Right lobe of liver (tissue), 6 donors: ENCODE data around the gene PRKAG2. TPM values are rescaled to one million over a fixed set of nuclear protein-coding genes. Genes with fewer than 3 reads are reported as not detected.

Experiments
- ATAC-seq, 4 donors: fragments of 200-7000 bp; cut with Tn5 transposase; one replicate each; pipeline ENCODE4 v1.9.1; 2020; ENCODE audit warnings: mild to moderate bottlenecking in 4 of 4, moderate library complexity in 4 of 4
- DNase-seq, 3 donors: peaks; one replicate each; pipeline ENCODE4 v3.0.0-alpha.2; 2020
- H3K27ac ChIP-seq, 3 donors: fragments of 200-600 bp; one replicate each; pipeline ENCODE4 v1.8.0; 2022
- H3K27me3 ChIP-seq, 2 donors: fragments of 200-600 bp; one replicate each; pipeline ENCODE4 v1.8.0; 2022
- H3K36me3 ChIP-seq, 4 donors: fragments of 200-600 bp; sonication (generic) in 1 of 4; one replicate each; pipeline versions ENCODE4 v1.5.1 to v1.8.0; 2017 to 2022; ENCODE audit warnings: control low read depth in 1 of 4
- H3K4me1 ChIP-seq, 4 donors: fragments of 200-600 bp; sonication (generic) in 1 of 4; one replicate each; pipeline versions ENCODE4 v1.5.1 to v1.8.0; 2017 to 2022; ENCODE audit warnings: control low read depth in 1 of 4
- H3K4me3 ChIP-seq, 3 donors: fragments of 200-600 bp; one replicate each; pipeline ENCODE4 v1.8.0; 2022
- H3K9me3 ChIP-seq, 4 donors: fragments of 200-600 bp; sonication (generic) in 1 of 4; one replicate each; pipeline versions ENCODE4 v1.5.1 to v1.8.0; 2017 to 2022; ENCODE audit warnings: control low read depth in 1 of 4
- CTCF ChIP-seq, 4 donors: fragments of 200-600 bp in 3 of 4; fragments of 450-650 bp in 1 of 4; IDR thresholded peaks; one replicate each; pipeline versions ENCODE4 v1.5.1 to v1.8.0; 2016 to 2022; ENCODE audit warnings: antibody characterized with exemption in 4 of 4, mild to moderate bottlenecking in 2 of 4
- POLR2A ChIP-seq: fragments of 450-650 bp; IDR thresholded peaks from one replicate; pipeline ENCODE4 v1.6.1; 2017; ENCODE audit warnings: antibody characterized with exemption, mild to moderate bottlenecking
- WGBS: methylation state at CpG from one replicate; pipeline ENCODE4 v1.1.6; 2018; ENCODE audit warnings: low coverage, low lambda C conversion rate; ENCODE audit not compliant: insufficient coverage; ENCODE audit errors: missing lambda C conversion rate; 5-methylcytosine and 5-hydroxymethylcytosine counted together
- intact Hi-C, 2 donors: fragments of 100-400 bp; cut with DNase I; formaldehyde crosslinking; loops; one replicate each; pipeline versions ENCODE4 v1.11.2 to v1.14.1; 2022
- total RNA-seq, 6 experiments: library from RNA; depleted of rRNA in 2 of 6; stranded (reverse); fragments of >200 nt in 2 of 6; fragmentation: NEBNext Ultra II Directional in 3 of 6; extraction: Animal tissue kit (Norgen Biotek cat#: 25700) in 3 of 6; gene quantifications; one replicate each; pipeline versions ENCODE4 v1.1.0 to v1.2.4, GENCODE V29; 2016 to 2023
- donor health status: DM: no; HTN: yes; CAD: no.
- donor health status: DM: no; HTN: no; CAD: no.
- donor health status: DM: no; HTN: no; CAD: no.
- donor health status: DM: no; HTN: yes; CAD: no.
- donor health status: DM: no; HTN: yes; CAD: no.

Gene PRKAG2
- total RNA-seq, 6 experiments from 2014 or later = 20.6 to 63.6 (median 29.5) TPM

- Histone ChIP-seq H3K9me3 (no peaks in the 10 kb centered on the region), H3K27ac (no peak overlapping the region), H3K27me3 (no peaks in the 10 kb centered on the region), H3K4me1 (peaks cover 0 to 25% (median 4%) of the 10 kb centered on the region in 4 donors), H3K4me3 (no peak overlapping the region), H3K36me3 (peaks cover 0 to 5% (median 2%) of the 10 kb centered on the region in 4 donors)
- no peak for DNase-seq
- no peak for ATAC-seq
- 82% methylated on average over 17 of the region's 26 CpGs for WGBS
- intact Hi-C loops = no loop called here
- TF ChIP-seq CTCF (IDR thresholded peaks at IDR 0.05) = no peak
Observed at GRCh38 chr7:151675196-151675920, 201.6 kb downstream of the PRKAG2 start.

GRCh38 chr7:151674161-151674920, 202.6 kb downstream of the PRKAG2 start:
- H3K27ac ChIP-seq = peak overlapping the region in 1 of 3 donors; percentile 88
- TF ChIP-seq POLR2A (no peak), CTCF (IDR thresholded peaks at IDR 0.05) (no peak)
- DNase-seq (no peak), ATAC-seq (no peak)
- H3K4me3 ChIP-seq = no peak overlapping the region
- peaks cover 0 to 5% (median 2%) of the 10 kb centered on the region in 4 donors for H3K36me3 ChIP-seq
- H3K27me3 ChIP-seq = no peaks in the 10 kb centered on the region
- intact Hi-C loops = no loop called here
- H3K4me1 ChIP-seq = peaks cover 0 to 25% (median 4%) of the 10 kb centered on the region in 4 donors
- no peaks in the 10 kb centered on the region for H3K9me3 ChIP-seq
- WGBS = 97% methylated on average over 6 of the region's 10 CpGs

- H3K4me1 ChIP-seq = peaks cover 0 to 23% (median 4%) of the 10 kb centered on the region in 4 donors
- H3K36me3 ChIP-seq = peaks cover 0 to 5% (median 2%) of the 10 kb centered on the region in 4 donors
- TF ChIP-seq CTCF (IDR thresholded peaks at IDR 0.05) = no peak
- no peak for TF ChIP-seq POLR2A
- intact Hi-C loops = no loop called here
- H3K27ac ChIP-seq = peak overlapping the region in 2 of 3 donors; percentile 76 to 88
- DNase-seq (no peak), ATAC-seq (peak in 1 of 4 donors; percentile 5)
- no peaks in the 10 kb centered on the region for H3K9me3 ChIP-seq
- H3K27me3 ChIP-seq = no peaks in the 10 kb centered on the region
- H3K4me3 ChIP-seq = no peak overlapping the region
- 69% methylated on average over 9 of the region's 9 CpGs for WGBS
Observed at GRCh38 chr7:151673216-151673615, 203.7 kb downstream of the PRKAG2 start.

GRCh38 chr7:151672716-151673115, 204.2 kb downstream of the PRKAG2 start:
- H3K4me3 ChIP-seq = no peak overlapping the region
- DNase-seq = peak; percentile 42 to 81 (median 80)
- TF ChIP-seq POLR2A (no peak), CTCF (IDR thresholded peaks at IDR 0.05) (no peak)
- ATAC-seq = peak; percentile 48 to 77 (median 68)
- H3K36me3 ChIP-seq = peaks cover 0 to 5% (median 2%) of the 10 kb centered on the region in 4 donors
- H3K27me3 ChIP-seq = no peaks in the 10 kb centered on the region
- intact Hi-C loops = no loop called here
- H3K27ac ChIP-seq = peak overlapping the region in 2 of 3 donors; percentile 76 to 88
- 15% methylated on average over 9 of the region's 9 CpGs for WGBS
- peaks cover 0 to 18% (median 4%) of the 10 kb centered on the region in 4 donors for H3K4me1 ChIP-seq
- no peaks in the 10 kb centered on the region for H3K9me3 ChIP-seq
